Fibroblast of skin of right quadriceps (primary cell): ENCODE measurements around the gene FECH.
"Not testable (repeated sequence)": the region's sequence is repeated elsewhere in the genome, so short reads cannot be mapped to it uniquely, and the experiment has no call there.

Experiments
- DNase-seq: peaks from one replicate; pipeline ENCODE4 v3.0.0-alpha.2; 2013

The FECH gene

GRCh38 chr18:57527556-57528229, 58.8 kb downstream of the FECH start:
- DNase-seq, result no peak

GRCh38 chr18:57523171-57523956, 63.1 kb downstream of the FECH start:
- no peak for DNase-seq

GRCh38 chr18:57522348-57522747, 64.2 kb downstream of the FECH start:
- DNase-seq, result not testable (repeated sequence)

GRCh38 chr18:57519668-57520424, 66.7 kb downstream of the FECH start:
- DNase-seq, result no peak

- DNase-seq, result no peak
Observed at GRCh38 chr18:57518533-57518932, 68.0 kb downstream of the FECH start.

- DNase-seq, result no peak
Observed at GRCh38 chr18:57516056-57516455, 70.4 kb downstream of the FECH start.

- DNase-seq, result no peak
Observed at GRCh38 chr18:57505231-57505630, 81.3 kb downstream of the FECH start.

- no peak for DNase-seq
Observed at GRCh38 chr18:57502624-57503023, 83.9 kb downstream of the FECH start.

GRCh38 chr18:57498682-57499256, 87.7 kb downstream of the FECH start:
- DNase-seq, result no peak
